HCT116 (cell line): ENCODE results near the gene RECQL5. TPM values are rescaled to one million over a fixed set of nuclear protein-coding genes. Genes with fewer than 3 reads are reported as not detected.

Source experiments
- ATAC-seq: fragments of 200-7000 bp; cut with Tn5 transposase; 2 replicates; pipeline ENCODE4 v1.9.1; 2020; ENCODE audit warnings: mild to moderate bottlenecking, moderate library complexity
- BruUV-seq: library from RNA; stranded (reverse); fragments of 400-500 nt; replicated peaks from 2 replicates; lab custom pipeline; 2021; lab: Mats Ljungman, UMichigan
- CTCF ChIA-PET: fragments of 300-600 bp; sonication (Branson Sonifier 250); formaldehyde crosslinking; loops from one replicate; lab custom pipeline; 2021; ENCODE audit warnings: antibody characterized with exemption; lab: Charles Lee
- POLR2A ChIA-PET: fragments of 300-600, 350-600 bp; sonication (Branson Sonifier 250); formaldehyde crosslinking; loops from one replicate; lab custom pipeline; 2021; ENCODE audit warnings: antibody characterized with exemption; lab: Charles Lee
- RAD21 ChIA-PET, 2 experiments: fragments of 300-600 bp; sonication (Branson Sonifier 250); formaldehyde crosslinking; loops; one replicate each; lab custom pipeline; 2023; ENCODE audit warnings: low total read pairs in 2 of 2; ENCODE audit not compliant: uncharacterized antibody in 2 of 2, unreplicated experiment in 2 of 2, low non-redundant PET in 1 of 2; lab: Charles Lee
- DNase-seq: peaks from one replicate; pipeline ENCODE4 v3.0.0-alpha.2; 2010; ENCODE audit warnings: low read depth, low spot score
- H2AFZ ChIP-seq: fragments of 200-600 bp; shearing (Covaris generic), sonication (generic); 2 replicates; pipeline ENCODE4 v1.6.1; 2017; ENCODE audit warnings: low read depth, mixed run types, mixed read lengths, antibody characterized with exemption, low read length; ENCODE audit not compliant: poor library complexity, severe bottlenecking
- H3K27ac ChIP-seq: 2 replicates; pipeline ENCODE4 v1.5.1; 2012; ENCODE audit warnings: low read depth, low read length
- H3K27me3 ChIP-seq: fragments of 200-600 bp; sonication (generic); 2 replicates; pipeline ENCODE4 v1.6.1; 2016; ENCODE audit warnings: mixed run types, low read length, mixed read lengths; ENCODE audit not compliant: insufficient read depth
- H3K36me3 ChIP-seq, 2 experiments: fragments of 200-500 bp in 1 of 2; fragments of 200-600 bp in 1 of 2; sonication (Bioruptor generic) in 1 of 2; sonication (generic) in 1 of 2; 2 replicates each; pipeline versions ENCODE4 v1.5.1 to v1.6.1; 2014 to 2016; ENCODE audit warnings: low read length in 2 of 2, inconsistent platforms in 1 of 2, mixed read lengths in 1 of 2, mixed run types in 1 of 2; ENCODE audit not compliant: insufficient read depth in 2 of 2, control insufficient read depth in 1 of 2
- H3K4me1 ChIP-seq, 2 experiments: fragments of 200-600 bp in 1 of 2; sonication (generic) in 1 of 2; 2 replicates each; pipeline versions ENCODE4 v1.5.1 to v1.6.1; 2012 to 2017; ENCODE audit warnings: low read length in 2 of 2, inconsistent platforms in 1 of 2, mild to moderate bottlenecking in 1 of 2, mixed read lengths in 1 of 2, mixed run types in 1 of 2, moderate library complexity in 1 of 2; ENCODE audit not compliant: insufficient read depth in 2 of 2, control insufficient read depth in 1 of 2
- H3K4me2 ChIP-seq: fragments of 200-600 bp; sonication (generic); 2 replicates; pipeline ENCODE4 v1.6.1; 2017; ENCODE audit warnings: mixed run types, low read length, mixed read lengths
- H3K4me3 ChIP-seq, 2 experiments: fragments of 200-600 bp in 1 of 2; sonication (generic) in 1 of 2; replicated peaks in 1 of 2; 2 replicates each; pipeline ENCODE4 v1.5.1; 2011 to 2016; ENCODE audit warnings: low read length in 2 of 2, control low read depth in 1 of 2, low read depth in 1 of 2, mild to moderate bottlenecking in 1 of 2, mixed read lengths in 1 of 2, mixed run types in 1 of 2
- H3K79me2 ChIP-seq: fragments of 200-600 bp; sonication (generic); 2 replicates; pipeline ENCODE4 v1.6.1; 2017; ENCODE audit warnings: mild to moderate bottlenecking, mixed run types, low read length, moderate library complexity, mixed read lengths; ENCODE audit not compliant: insufficient read depth
- H3K9ac ChIP-seq: fragments of 200-600 bp; sonication (generic); 2 replicates; pipeline ENCODE4 v1.6.1; 2016; ENCODE audit warnings: low read length, mixed read lengths
- H3K9me2 ChIP-seq: fragments of 200-600 bp; sonication (generic), shearing (Covaris generic); 2 replicates; pipeline ENCODE4 v1.6.1; 2017; ENCODE audit warnings: mixed run types, mild to moderate bottlenecking, moderate library complexity; ENCODE audit not compliant: insufficient read depth
- H3K9me3 ChIP-seq, 2 experiments: fragments of 200-500 bp in 1 of 2; fragments of 200-600 bp in 1 of 2; sonication (Bioruptor generic) in 1 of 2; sonication (generic) in 1 of 2; 2 replicates each; pipeline ENCODE4 v1.6.1; 2014 to 2017; ENCODE audit warnings: low read length in 2 of 2, mixed read lengths in 2 of 2, inconsistent platforms in 1 of 2, low read depth in 1 of 2, mild to moderate bottlenecking in 1 of 2, mixed run types in 1 of 2, moderate library complexity in 1 of 2; ENCODE audit not compliant: control insufficient read depth in 1 of 2, insufficient read depth in 1 of 2
- H4K20me1 ChIP-seq: fragments of 200-600 bp; sonication (generic), shearing (Covaris generic); 2 replicates; pipeline ENCODE4 v1.6.1; 2017; ENCODE audit warnings: mixed run types, mild to moderate bottlenecking, moderate library complexity; ENCODE audit not compliant: insufficient read depth
- CEBPB ChIP-seq: IDR thresholded peaks from 2 replicates; pipeline ENCODE4 v1.6.1; 2012; ENCODE audit warnings: low read depth
- CTCF ChIP-seq, 3 experiments: fragments of 200-600 bp in 1 of 3; sonication (generic) in 1 of 3; IDR thresholded peaks in 2 of 3; conservative IDR thresholded peaks in 1 of 3; 2 replicates each; pipeline ENCODE4 v1.5.1; 2012 to 2017; ENCODE audit warnings: low read depth in 2 of 3, low read length in 2 of 3, antibody characterized with exemption in 1 of 3, borderline replicate concordance in 1 of 3, control low read depth in 1 of 3, mild to moderate bottlenecking in 1 of 3, mixed read lengths in 1 of 3, mixed run types in 1 of 3, moderate library complexity in 1 of 3; ENCODE audit not compliant: insufficient read depth in 1 of 3
- MAX ChIP-seq: IDR thresholded peaks from 2 replicates; pipeline ENCODE4 v1.6.1; 2012
- REST ChIP-seq: IDR thresholded peaks from 2 replicates; pipeline ENCODE4 v1.6.1; 2012; ENCODE audit warnings: low read depth
- YY1 ChIP-seq: IDR thresholded peaks from 2 replicates; pipeline ENCODE4 v1.6.1; 2011; ENCODE audit warnings: low read length, low read depth, moderate library complexity, mild to moderate bottlenecking; ENCODE audit not compliant: insufficient replicate concordance; ENCODE audit errors: extremely low read depth
- ZNF274 ChIP-seq: fragments of 200-500 bp; sonication (Bioruptor generic); IDR thresholded peaks from 2 replicates; pipeline ENCODE4 v1.6.1; 2014; ENCODE audit warnings: mild to moderate bottlenecking, low read depth, low read length, inconsistent platforms
- intact Hi-C: fragments of 100-400 bp; cut with micrococcal nuclease; formaldehyde crosslinking; loops from 2 replicates; pipeline ENCODE4 v1.10.0; 2022
- total RNA-seq: library from RNA; stranded (reverse); gene quantifications from one replicate; pipeline ENCODE4 v1.2.1, GENCODE V29; 2021; ENCODE audit not compliant: unreplicated experiment

RECQL5 gene
- total RNA-seq, 1 experiment from 2014 or later = 83.3 TPM

GRCh38 chr17:75637143-75637538 lies 29.8 kb downstream of the RECQL5 start:
- ATAC-seq = no peak
- H3K27ac ChIP-seq = no peak overlapping the region
- H3K79me2 ChIP-seq = no peaks in the 10 kb centered on the region
- no peaks in the 10 kb centered on the region for H3K9me3 ChIP-seq
- no peak overlapping the region for H2AFZ ChIP-seq
- H3K36me3 ChIP-seq = 0 out of 4 replicates have a peak, but pooled peaks cover 0 to 3% of the 10 kb centered on the region in 2 experiments
- no peaks in the 10 kb centered on the region for H3K9me2 ChIP-seq
- no peak overlapping the region for H3K4me2 ChIP-seq
- H3K27me3 ChIP-seq = no peaks in the 10 kb centered on the region
- CTCF ChIA-PET = interaction anchor here (0.7 to 2.3 kb wide), 3 partner anchors 8 to 111 kb away, joined by 3 to 9 read pairs (median 3); no protein-coding TSS in a partner anchor
- RAD21 ChIA-PET = interaction anchor here in 1 of 2 experiments (0.6 kb wide), 1 partner anchor 230 kb away, joined by 4 read pairs; no protein-coding TSS in a partner anchor
- no TSS peak for BruUV-seq
- no peaks in the 10 kb centered on the region for H4K20me1 ChIP-seq
- no peak overlapping the region for H3K9ac ChIP-seq
- TF ChIP-seq YY1 (no peak), ZNF274 (no peak), CEBPB (no peak), CTCF (IDR thresholded peaks at IDR 0.05 in 2 of 3, conservative IDR thresholded peaks at IDR 0.05 in 1 of 3; ENCODE audit: borderline replicate concordance in 1 of 3, insufficient read depth in 1 of 3, low read depth in 2 of 3, low read length in 2 of 3) (no peak), REST (no peak), MAX (no peak)
- TF ChIP-seq, all 23 proteins: peak for 0
- intact Hi-C loops = no loop called here
- H3K4me3 ChIP-seq = no peak overlapping the region
- peaks cover 29 to 52% of the 10 kb centered on the region in 2 experiments for H3K4me1 ChIP-seq
- no peak for DNase-seq
- POLR2A ChIA-PET = no interaction called here
